ENCODE results near the gene SYNJ2. TPM values are rescaled to one million over a fixed set of nuclear protein-coding genes. Genes with fewer than 3 reads are reported as not detected.
A peak's percentile ranks its signal among the peaks of the same experiment; 100 is the strongest.

Gene SYNJ2
- total RNA-seq, 1 experiment from 2014 or later: 45.0 TPM

- Histone ChIP-seq H3K4me3 (ENCODE audit: low read depth, low read length) (no peak overlapping the region), H3K27me3 (replicated peaks; ENCODE audit: control insufficient read depth, insufficient read depth, low read length) (no peaks in the 10 kb centered on the region), H3K9me3 (no peaks in the 10 kb centered on the region), H3K36me3 (ENCODE audit: control insufficient read depth, insufficient read depth, low read length) (no peaks in the 10 kb centered on the region; the same call in none of the 2 replicates), H3K4me1 (peaks cover 51% of the 10 kb centered on the region)
- H3K36me3 Mint-ChIP-seq (ENCODE audit: insufficient read depth, unreplicated experiment): peaks cover 22% of the 10 kb centered on the region
- peaks cover 10% of the 10 kb centered on the region for H3K9me3 Mint-ChIP-seq (ENCODE audit: unreplicated experiment)
- no peaks in the 10 kb centered on the region for H3K27me3 Mint-ChIP-seq (ENCODE audit: insufficient read depth, unreplicated experiment)
- peaks cover 58% of the 10 kb centered on the region for H3K4me1 Mint-ChIP-seq (ENCODE audit: low read depth, unreplicated experiment)
- CTCF ChIA-PET: interaction anchor here (0.7 to 1.0 kb wide), 2 partner anchors 36 to 69 kb away, joined by 3 to 5 read pairs; no protein-coding TSS in a partner anchor
- POLR2A ChIA-PET: no interaction called here
- TF ChIP-seq CTCF (IDR thresholded peaks at IDR 0.05; ENCODE audit: insufficient read depth in 1 of 2, low read depth in 1 of 2, low read length in 1 of 2, severe bottlenecking in 1 of 2, unreplicated experiment in 1 of 2): no peak
- intact Hi-C loops (cut with micrococcal nuclease; ENCODE audit: unreplicated experiment): loop anchor here (1.0 to 2.0 kb wide), 2 partner anchors 38 to 47 kb away; no protein-coding TSS in a partner anchor
- H3K4me3 Mint-ChIP-seq (ENCODE audit: unreplicated experiment): peak overlapping the region; percentile 4
- DNase-seq: peak in 1 of 2 experiments; percentile 24
- no TSS peak for BruUV-seq (replicated peaks)
- peak overlapping the region; percentile 86 for H3K27ac Mint-ChIP-seq (ENCODE audit: unreplicated experiment)
Observed at GRCh38 chr6:158002951-158003853, 21.5 kb downstream of the SYNJ2 start.

- TF ChIP-seq CTCF (IDR thresholded peaks at IDR 0.05; ENCODE audit: insufficient read depth in 1 of 2, low read depth in 1 of 2, low read length in 1 of 2, severe bottlenecking in 1 of 2, unreplicated experiment in 1 of 2): no peak
- Mint-ChIP-seq H3K36me3 (ENCODE audit: insufficient read depth, unreplicated experiment) (peaks cover 26% of the 10 kb centered on the region), H3K27me3 (ENCODE audit: insufficient read depth, unreplicated experiment) (no peaks in the 10 kb centered on the region), H3K27ac (ENCODE audit: unreplicated experiment) (peak overlapping the region; percentile 86), H3K4me1 (ENCODE audit: low read depth, unreplicated experiment) (peaks cover 65% of the 10 kb centered on the region), H3K4me3 (ENCODE audit: unreplicated experiment) (peak overlapping the region; percentile 12), H3K9me3 (ENCODE audit: unreplicated experiment) (peaks cover 10% of the 10 kb centered on the region)
- peak; percentile 55 to 69 for DNase-seq
- Histone ChIP-seq H3K9me3 (no peaks in the 10 kb centered on the region), H3K36me3 (ENCODE audit: control insufficient read depth, insufficient read depth, low read length) (no peaks in the 10 kb centered on the region; the same call in none of the 2 replicates), H3K4me3 (ENCODE audit: low read depth, low read length) (no peak overlapping the region), H3K4me1 (peaks cover 59% of the 10 kb centered on the region), H3K27me3 (replicated peaks; ENCODE audit: control insufficient read depth, insufficient read depth, low read length) (no peaks in the 10 kb centered on the region)
- BruUV-seq (replicated peaks): no TSS peak
- intact Hi-C loops (cut with micrococcal nuclease; ENCODE audit: unreplicated experiment): loop anchor here (1.0 to 2.0 kb wide), 2 partner anchors 37 to 48 kb away; no protein-coding TSS in a partner anchor
- CTCF ChIA-PET: interaction anchor here (0.7 to 1.0 kb wide), 2 partner anchors 36 to 68 kb away, joined by 3 to 5 read pairs; no protein-coding TSS in a partner anchor
- POLR2A ChIA-PET: no interaction called here
Observed at GRCh38 chr6:158003910-158004700, 22.4 kb downstream of the SYNJ2 start.

DNA sequence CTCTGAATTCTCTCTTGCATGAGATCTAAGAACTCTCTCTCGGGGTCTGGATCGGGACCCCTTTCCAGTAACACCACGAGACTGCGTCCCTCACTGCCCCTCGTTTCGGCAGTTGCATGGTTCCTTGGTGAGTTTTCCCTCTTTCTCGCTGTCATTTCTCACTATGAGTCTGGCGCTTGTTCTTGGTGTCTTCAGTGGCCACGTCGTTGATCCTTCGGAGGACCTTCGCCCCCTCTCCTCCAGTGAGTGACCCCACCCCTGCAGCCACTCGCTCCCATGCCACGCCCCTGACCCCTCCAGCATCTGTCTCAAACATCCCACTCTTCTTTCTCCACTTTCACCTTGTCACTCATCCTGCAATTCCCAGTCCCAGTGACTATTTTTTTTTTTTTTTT, 23.0 kb downstream of the SYNJ2 start:
- Mint-ChIP-seq H3K4me1 (ENCODE audit: low read depth, unreplicated experiment) (peaks cover 64% of the 10 kb centered on the region), H3K9me3 (ENCODE audit: unreplicated experiment) (peaks cover 10% of the 10 kb centered on the region), H3K27ac (ENCODE audit: unreplicated experiment) (peak overlapping the region; percentile 86), H3K4me3 (ENCODE audit: unreplicated experiment) (peak overlapping the region; percentile 12), H3K27me3 (ENCODE audit: insufficient read depth, unreplicated experiment) (no peaks in the 10 kb centered on the region), H3K36me3 (ENCODE audit: insufficient read depth, unreplicated experiment) (peaks cover 32% of the 10 kb centered on the region)
- TF ChIP-seq CTCF (IDR thresholded peaks at IDR 0.05; ENCODE audit: insufficient read depth in 1 of 2, low read depth in 1 of 2, low read length in 1 of 2, severe bottlenecking in 1 of 2, unreplicated experiment in 1 of 2): no peak
- no TSS peak for BruUV-seq (replicated peaks)
- H3K9me3 ChIP-seq: no peaks in the 10 kb centered on the region
- peaks cover 59% of the 10 kb centered on the region for H3K4me1 ChIP-seq
- no peaks in the 10 kb centered on the region; the same call in none of the 2 replicates for H3K36me3 ChIP-seq (ENCODE audit: control insufficient read depth, insufficient read depth, low read length)
- CTCF ChIA-PET: no interaction called here
- POLR2A ChIA-PET: no interaction called here
- DNase-seq: no peak
- no peaks in the 10 kb centered on the region for H3K27me3 ChIP-seq (replicated peaks; ENCODE audit: control insufficient read depth, insufficient read depth, low read length)
- intact Hi-C loops (cut with micrococcal nuclease; ENCODE audit: unreplicated experiment): no loop called here
- H3K4me3 ChIP-seq (ENCODE audit: low read depth, low read length): no peak overlapping the region
